Uterus (tissue), 2 donors: Measurements from ENCODE around the gene VAMP4.

Source experiments
- CTCF ChIP-seq, 4 experiments: fragments of 200-600 bp in 2 of 4; fragments of 450-650 bp in 2 of 4; sonication (generic) in 2 of 4; IDR thresholded peaks; one replicate each; pipeline ENCODE4 v1.5.1; 2016 to 2019; ENCODE audit warnings: antibody characterized with exemption in 4 of 4, mild to moderate bottlenecking in 2 of 4, moderate library complexity in 1 of 4
- POLR2A ChIP-seq, 2 donors: fragments of 450-650 bp; IDR thresholded peaks; one replicate each; pipeline ENCODE4 v1.6.1; 2016; ENCODE audit warnings: antibody characterized with exemption in 2 of 2, mild to moderate bottlenecking in 1 of 2, moderate library complexity in 1 of 2

- TF ChIP-seq CTCF (IDR thresholded peaks at IDR 0.05) (no peak), POLR2A (IDR thresholded peaks at IDR 0.05) (no peak)
These were observed 78.6 kb downstream of the VAMP4 start for GRCh38 chr1:171663036-171663853.
